Trophoblast cell (in vitro differentiated cells and primary cell): ENCODE results near the gene GOLGA8B.
"Not testable (repeated sequence)": the region's sequence is repeated elsewhere in the genome, so short reads cannot be mapped to it uniquely, and the experiment has no call there.

Experiments
- DNase-seq, 2 donors: peaks; one replicate each; pipeline ENCODE4 v3.0.0-alpha.2; 2016
- H2AFZ ChIP-seq: 2 replicates; pipeline ENCODE4 v1.6.1; 2013; ENCODE audit warnings: low read length, moderate library complexity, mild to moderate bottlenecking; ENCODE audit not compliant: insufficient read depth, poor library complexity
- H2AK5ac ChIP-seq: 2 replicates; pipeline ENCODE4 v1.6.1; 2013; ENCODE audit warnings: mild to moderate bottlenecking, low read length
- H2BK120ac ChIP-seq: 2 replicates; pipeline ENCODE4 v1.6.1; 2013; ENCODE audit warnings: low read length, mild to moderate bottlenecking, moderate library complexity; ENCODE audit not compliant: insufficient read depth, poor library complexity
- H2BK12ac ChIP-seq: 2 replicates; pipeline ENCODE4 v1.6.1; 2013; ENCODE audit warnings: mild to moderate bottlenecking, low read length, moderate library complexity
- H2BK5ac ChIP-seq: 2 replicates; pipeline ENCODE4 v1.6.1; 2013; ENCODE audit warnings: low read length, low read depth, moderate library complexity, mild to moderate bottlenecking; ENCODE audit not compliant: poor library complexity
- H3K14ac ChIP-seq: 2 replicates; pipeline ENCODE4 v1.6.1; 2013; ENCODE audit warnings: mild to moderate bottlenecking, low read length
- H3K18ac ChIP-seq: 2 replicates; pipeline ENCODE4 v1.6.1; 2013; ENCODE audit warnings: mild to moderate bottlenecking, low read length
- H3K23ac ChIP-seq: 2 replicates; pipeline ENCODE4 v1.6.1; 2013; ENCODE audit warnings: low read length
- H3K27ac ChIP-seq: 2 replicates; pipeline ENCODE4 v1.5.1; 2013; ENCODE audit warnings: low read depth, mild to moderate bottlenecking, inconsistent platforms, low read length, moderate library complexity
- H3K27me3 ChIP-seq: 2 replicates; pipeline ENCODE4 v1.6.1; 2013; ENCODE audit warnings: inconsistent platforms, mild to moderate bottlenecking, low read length, moderate library complexity; ENCODE audit not compliant: insufficient read depth
- H3K36me3 ChIP-seq, 2 experiments: 1 replicate in 1 of 2; 2 replicates in 1 of 2; pipeline ENCODE4 v1.6.1; 2013; ENCODE audit warnings: low read length in 2 of 2, mild to moderate bottlenecking in 2 of 2, moderate library complexity in 1 of 2; ENCODE audit not compliant: insufficient read depth in 2 of 2, control insufficient read depth in 1 of 2
- H3K4ac ChIP-seq: 2 replicates; pipeline ENCODE4 v1.6.1; 2013; ENCODE audit warnings: low read depth, mild to moderate bottlenecking, low read length, moderate library complexity
- H3K4me1 ChIP-seq, 2 experiments: 1 replicate in 1 of 2; 2 replicates in 1 of 2; pipeline ENCODE4 v1.6.1; 2013; ENCODE audit warnings: low read length in 2 of 2, mild to moderate bottlenecking in 2 of 2, moderate library complexity in 1 of 2; ENCODE audit not compliant: insufficient read depth in 2 of 2, control insufficient read depth in 1 of 2
- H3K4me2 ChIP-seq: 2 replicates; pipeline ENCODE4 v1.6.1; 2013; ENCODE audit warnings: inconsistent platforms, mild to moderate bottlenecking, low read length, moderate library complexity
- H3K4me3 ChIP-seq: 2 replicates; pipeline ENCODE4 v1.5.1; 2013; ENCODE audit warnings: mild to moderate bottlenecking, low read depth, low read length, inconsistent platforms
- H3K79me1 ChIP-seq: one replicate; pipeline ENCODE4 v1.6.1; 2013; ENCODE audit warnings: low read length
- H3K79me2 ChIP-seq: 2 replicates; pipeline ENCODE4 v1.6.1; 2013; ENCODE audit warnings: low read length, mild to moderate bottlenecking; ENCODE audit not compliant: control insufficient read depth, insufficient read depth, poor library complexity
- H3K9ac ChIP-seq: 2 replicates; pipeline ENCODE4 v1.6.1; 2013; ENCODE audit warnings: mild to moderate bottlenecking, low read length
- H3K9me3 ChIP-seq: 2 replicates; pipeline ENCODE4 v1.6.1; 2013; ENCODE audit warnings: low read depth, mild to moderate bottlenecking, control low read depth, inconsistent platforms, low read length; ENCODE audit not compliant: insufficient read depth
- H4K12ac ChIP-seq: 2 replicates; pipeline ENCODE4 v1.6.1; 2013; ENCODE audit warnings: low read depth, mild to moderate bottlenecking, low read length, moderate library complexity
- H4K8ac ChIP-seq: 2 replicates; pipeline ENCODE4 v1.6.1; 2013; ENCODE audit warnings: low read depth, mild to moderate bottlenecking, low read length, moderate library complexity
- H4K91ac ChIP-seq: one replicate; pipeline ENCODE4 v1.6.1; 2013; ENCODE audit warnings: low read depth, mild to moderate bottlenecking, low read length, moderate library complexity
- WGBS: extraction: QIAGEN DNeasy Blood & Tissue Kit; methylation state at CpG from one replicate; pipeline ENCODE4 v1.1.7; 2013; ENCODE audit warnings: missing lambda C conversion rate; ENCODE audit not compliant: insufficient read length, insufficient coverage; ENCODE audit errors: extremely low coverage; 5-methylcytosine and 5-hydroxymethylcytosine counted together

GOLGA8B gene

GRCh38 chr15:34578283-34578674 is 5.2 kb downstream of the GOLGA8B start:
- peaks cover 3% of the 10 kb centered on the region for H3K79me1 ChIP-seq
- H3K18ac ChIP-seq = no peak overlapping the region
- H3K4me3 ChIP-seq = no peak overlapping the region
- no peaks in the 10 kb centered on the region for H3K27me3 ChIP-seq
- H3K4me1 ChIP-seq = no peaks in the 10 kb centered on the region
- H3K36me3 ChIP-seq = no peaks in the 10 kb centered on the region
- no peak overlapping the region for H4K8ac ChIP-seq
- H3K27ac ChIP-seq = no peak overlapping the region
- no peak overlapping the region for H2AK5ac ChIP-seq
- no peak overlapping the region for H4K91ac ChIP-seq
- H3K23ac ChIP-seq = no peak overlapping the region
- no peaks in the 10 kb centered on the region for H3K9me3 ChIP-seq
- H2AFZ ChIP-seq = no peak overlapping the region
- H3K4me2 ChIP-seq = no peak overlapping the region
- WGBS = no CpG with 5 or more reads among the region's 10 CpGs
- no peak overlapping the region for H2BK120ac ChIP-seq
- H3K9ac ChIP-seq = no peak overlapping the region
- H4K12ac ChIP-seq = no peak overlapping the region
- no peak overlapping the region for H2BK5ac ChIP-seq
- no peak for DNase-seq
- peaks cover 2% of the 10 kb centered on the region for H3K79me2 ChIP-seq
- H3K14ac ChIP-seq = no peak overlapping the region
- H2BK12ac ChIP-seq = no peak overlapping the region
- no peak overlapping the region for H3K4ac ChIP-seq

- DNase-seq, H4K8ac ChIP-seq, H3K27me3 ChIP-seq, H4K12ac ChIP-seq, H3K79me2 ChIP-seq, H3K4ac ChIP-seq, H3K9ac ChIP-seq, H3K9me3 ChIP-seq, H2BK120ac ChIP-seq, H4K91ac ChIP-seq, H2AFZ ChIP-seq, H3K23ac ChIP-seq, H3K4me3 ChIP-seq, H3K36me3 ChIP-seq, H3K4me1 ChIP-seq, H3K4me2 ChIP-seq, H3K14ac ChIP-seq, H2BK12ac ChIP-seq, H2AK5ac ChIP-seq, H3K27ac ChIP-seq, H3K79me1 ChIP-seq, H3K18ac ChIP-seq, H2BK5ac ChIP-seq: not testable (repeated sequence)
- no CpG with 5 or more reads among the region's 4 CpGs for WGBS
Measured at GRCh38 chr15:34577658-34578282, 5.7 kb downstream of the GOLGA8B start.

GRCh38 chr15:34575035-34575434 is 8.4 kb downstream of the GOLGA8B start:
- not testable (repeated sequence) for H3K14ac ChIP-seq, H2BK5ac ChIP-seq, H2AK5ac ChIP-seq, H2AFZ ChIP-seq, DNase-seq, H3K4ac ChIP-seq, H3K9me3 ChIP-seq, H3K23ac ChIP-seq, H3K4me2 ChIP-seq, H2BK12ac ChIP-seq, H3K27ac ChIP-seq, H2BK120ac ChIP-seq, H3K9ac ChIP-seq, H3K79me1 ChIP-seq, H4K12ac ChIP-seq, H4K8ac ChIP-seq, H3K79me2 ChIP-seq, H3K36me3 ChIP-seq, H3K4me1 ChIP-seq, H3K27me3 ChIP-seq, H3K18ac ChIP-seq, H3K4me3 ChIP-seq, H4K91ac ChIP-seq
- no CpG with 5 or more reads among the region's 12 CpGs for WGBS

- not testable (repeated sequence) for H3K4me3 ChIP-seq, DNase-seq, H2AK5ac ChIP-seq, H4K91ac ChIP-seq, H3K4me1 ChIP-seq, H3K27me3 ChIP-seq, H3K79me2 ChIP-seq, H3K27ac ChIP-seq, H3K4me2 ChIP-seq, H2BK5ac ChIP-seq, H3K14ac ChIP-seq, H2AFZ ChIP-seq, H3K9me3 ChIP-seq, H3K4ac ChIP-seq, H2BK120ac ChIP-seq, H2BK12ac ChIP-seq, H4K8ac ChIP-seq, H3K18ac ChIP-seq, H3K36me3 ChIP-seq, H3K79me1 ChIP-seq, H3K9ac ChIP-seq, H4K12ac ChIP-seq, H3K23ac ChIP-seq
- no CpG with 5 or more reads among the region's 6 CpGs for WGBS
Measured at GRCh38 chr15:34572921-34573320, 10.5 kb downstream of the GOLGA8B start.
